T-cell (primary cell): ENCODE measurements around the gene DOK3. TPM values are rescaled to one million over a fixed set of nuclear protein-coding genes. Genes with fewer than 3 reads are reported as not detected.
"Not testable (repeated sequence)": the region's sequence is repeated elsewhere in the genome, so short reads cannot be mapped to it uniquely, and the experiment has no call there.

Source experiments
- ATAC-seq, 4 experiments: fragments of 200-7000 bp in 3 of 4; fragments of 150-1000 bp in 1 of 4; cut with Tn5 transposase; replicated peaks in 1 of 4; 1 replicate in 3 of 4; 2 replicates in 1 of 4; pipeline ENCODE4 v1.10.0; 2021; ENCODE audit warnings: moderate library complexity in 3 of 4, mild to moderate bottlenecking in 2 of 4, moderate number of reproducible peaks in 1 of 4
- CTCF ChIA-PET, 2 donors: fragments of 300-600 bp; sonication (Branson Sonifier 250); formaldehyde crosslinking; loops; one replicate each; lab custom pipeline; 2022; ENCODE audit warnings: antibody characterized with exemption in 2 of 2; lab: Charles Lee
- POLR2A ChIA-PET, 2 donors: fragments of 300-600 bp; sonication (Branson Sonifier 250); formaldehyde crosslinking; loops; one replicate each; lab custom pipeline; 2022; ENCODE audit warnings: antibody characterized with exemption in 2 of 2; lab: Charles Lee
- DNase-seq, 35 experiments: peaks; one replicate each; pipeline versions ENCODE4 v3.0.0 to v3.0.0-alpha.2; 2013 to 2023
- H3K27ac ChIP-seq: one replicate; pipeline ENCODE4 v1.5.1; 2013; ENCODE audit warnings: low read length
- H3K27me3 ChIP-seq, 2 experiments: replicated peaks in 1 of 2; 1 replicate in 1 of 2; 2 replicates in 1 of 2; pipeline versions ENCODE4 v1.6.1 to v1.7.0; 2013; ENCODE audit warnings: low read length in 1 of 2, mixed read lengths in 1 of 2; ENCODE audit not compliant: control insufficient read depth in 2 of 2, insufficient read depth in 2 of 2; ENCODE audit errors: extremely low read depth in 1 of 2
- H3K36me3 ChIP-seq, 2 donors: 1 replicate in 1 of 2; 2 replicates in 1 of 2; pipeline versions ENCODE4 v1.6.1 to v1.7.0; 2013; ENCODE audit warnings: low read length in 1 of 2; ENCODE audit not compliant: control insufficient read depth in 2 of 2, insufficient read depth in 1 of 2; ENCODE audit errors: extremely low read depth in 1 of 2
- H3K4me1 ChIP-seq, 2 experiments: 1 replicate in 1 of 2; 2 replicates in 1 of 2; pipeline versions ENCODE4 v1.6.1 to v1.7.0; 2013; ENCODE audit warnings: low read length in 2 of 2, mixed read lengths in 1 of 2; ENCODE audit not compliant: insufficient read depth in 2 of 2, control insufficient read depth in 1 of 2; ENCODE audit errors: extremely low read depth in 1 of 2
- H3K4me3 ChIP-seq, 2 donors: 1 replicate in 1 of 2; 2 replicates in 1 of 2; pipeline versions ENCODE4 v1.5.1 to v1.7.0; 2013; ENCODE audit warnings: mild to moderate bottlenecking in 2 of 2, low read length in 1 of 2, moderate library complexity in 1 of 2; ENCODE audit not compliant: control insufficient read depth in 1 of 2; ENCODE audit errors: extremely low read depth in 1 of 2
- H3K9me3 ChIP-seq: 2 replicates; pipeline ENCODE4 v1.7.0; 2013
- H3K27ac Mint-ChIP-seq, 2 donors: one replicate each; pipeline ENCODE4 v1.8.0; 2020 to 2021; ENCODE audit warnings: mild to moderate bottlenecking in 2 of 2, mixed read lengths in 2 of 2
- H3K27me3 Mint-ChIP-seq, 2 donors: one replicate each; pipeline ENCODE4 v1.8.0; 2021 to 2022; ENCODE audit warnings: mixed read lengths in 2 of 2
- H3K36me3 Mint-ChIP-seq: one replicate; pipeline ENCODE4 v1.8.0; 2021; ENCODE audit warnings: mixed read lengths
- H3K4me1 Mint-ChIP-seq, 3 donors: one replicate each; pipeline ENCODE4 v1.8.0; 2020 to 2022; ENCODE audit warnings: mixed read lengths in 3 of 3, mild to moderate bottlenecking in 1 of 3
- H3K4me3 Mint-ChIP-seq, 3 donors: one replicate each; pipeline ENCODE4 v1.8.0; 2020 to 2022; ENCODE audit warnings: mild to moderate bottlenecking in 3 of 3, mixed read lengths in 3 of 3, moderate library complexity in 3 of 3
- H3K9me3 Mint-ChIP-seq, 3 donors: one replicate each; pipeline ENCODE4 v1.8.0; 2020 to 2022; ENCODE audit warnings: mixed read lengths in 3 of 3
- WGBS: methylation state at CpG from one replicate; pipeline ENCODE4 v1.1.5; 2013; ENCODE audit warnings: missing lambda C conversion rate; ENCODE audit not compliant: insufficient coverage; 5-methylcytosine and 5-hydroxymethylcytosine counted together
- total RNA-seq, 35 experiments: library from RNA in 6 of 35; stranded (reverse) in 6 of 35; fragments of 120-200 nt in 1 of 35; gene quantifications; one replicate each; pipeline versions ENCODE4 v1.2.1 to v1.2.4 and lab custom pipeline; 2013 to 2026

The DOK3 gene
- total RNA-seq, 5 donors from 2014 or later (not counting 1 experiment from before 2014, with no cell fraction given) = 1.1 to 5.8 (median 4.3) TPM

- H3K4me3 Mint-ChIP-seq = no peak overlapping the region
Observed at GRCh38 chr5:177536386-177536785, 26.8 kb upstream of the DOK3 start.

GRCh38 chr5:177535125-177535524 is 25.5 kb upstream of the DOK3 start:
- H3K4me1 ChIP-seq = no peaks in the 10 kb centered on the region
- Mint-ChIP-seq H3K4me3 (no peak overlapping the region), H3K27me3 (no peaks in the 10 kb centered on the region), H3K4me1 (no peaks in the 10 kb centered on the region), H3K36me3 (peaks cover 43% of the 10 kb centered on the region), H3K27ac (no peak overlapping the region), H3K9me3 (no peaks in the 10 kb centered on the region)
- no peaks in the 10 kb centered on the region for H3K9me3 ChIP-seq
- H3K4me3 ChIP-seq = no peak overlapping the region
- no peaks in the 10 kb centered on the region for H3K27me3 ChIP-seq
- WGBS = 93% methylated on average over 2 of the region's 7 CpGs
- ChIA-PET CTCF (no interaction called here), POLR2A (no interaction called here)
- DNase-seq (no peak), ATAC-seq (no peak)
- peaks cover 33 to 70% of the 10 kb centered on the region in 2 donors for H3K36me3 ChIP-seq
- H3K27ac ChIP-seq = no peak overlapping the region

More at GRCh38 chr5:177536386-177536785, 26.8 kb upstream of the DOK3 start:
- WGBS = 99% methylated on average over 7 of the region's 10 CpGs
- no peaks in the 10 kb centered on the region for H3K27me3 Mint-ChIP-seq
- no peak overlapping the region for H3K27ac Mint-ChIP-seq
- Histone ChIP-seq H3K4me1 (no peaks in the 10 kb centered on the region), H3K9me3 (no peaks in the 10 kb centered on the region), H3K27ac (no peak overlapping the region), H3K4me3 (no peak overlapping the region), H3K36me3 (peaks cover 33 to 60% of the 10 kb centered on the region in 2 donors), H3K27me3 (no peaks in the 10 kb centered on the region)
- CTCF ChIA-PET = interaction anchor here in 1 of 2 donors (0.6 to 0.7 kb wide), 3 partner anchors 9 to 581 kb away, joined by 3 to 4 read pairs (median 3); no protein-coding TSS in a partner anchor
- H3K4me1 Mint-ChIP-seq = peaks cover 4 to 6% (median 4%) of the 10 kb centered on the region in 3 donors
- H3K36me3 Mint-ChIP-seq = peaks cover 39% of the 10 kb centered on the region
- no peak for ATAC-seq
- no peaks in the 10 kb centered on the region for H3K9me3 Mint-ChIP-seq
- POLR2A ChIA-PET = interaction anchor here in 1 of 2 donors (0.6 kb wide), 2 partner anchors 433 to 589 kb away, joined by 4 to 5 read pairs; no protein-coding TSS in a partner anchor
- no peak for DNase-seq

- H3K27ac Mint-ChIP-seq, H3K4me1 Mint-ChIP-seq, H3K9me3 ChIP-seq, ATAC-seq, POLR2A ChIA-PET, DNase-seq, H3K27me3 Mint-ChIP-seq, H3K4me3 ChIP-seq, H3K4me1 ChIP-seq, H3K9me3 Mint-ChIP-seq, H3K4me3 Mint-ChIP-seq, H3K27ac ChIP-seq, H3K27me3 ChIP-seq: not testable (repeated sequence)
- peaks cover 33 to 77% of the 10 kb centered on the region in 2 donors for H3K36me3 ChIP-seq
- 100% methylated on average over 4 of the region's 7 CpGs for WGBS
- peaks cover 48% of the 10 kb centered on the region for H3K36me3 Mint-ChIP-seq
- CTCF ChIA-PET = interaction anchor here in 1 of 2 donors (0.6 kb wide), 1 partner anchor 11 kb away, joined by 3 read pairs; no protein-coding TSS in a partner anchor
Observed at GRCh38 chr5:177534433-177534832, 24.8 kb upstream of the DOK3 start.

GRCh38 chr5:177531209-177531940 is 21.7 kb upstream of the DOK3 start:
- CTCF ChIA-PET = interaction anchor here in 1 of 2 donors (0.5 kb wide), 1 partner anchor 42 kb away, joined by 4 read pairs; no protein-coding TSS in a partner anchor
- Mint-ChIP-seq H3K36me3 (peaks cover 39% of the 10 kb centered on the region), H3K4me3 (peak overlapping the region in 1 of 3 donors; percentile 22), H3K27ac (no peak overlapping the region), H3K27me3 (no peaks in the 10 kb centered on the region), H3K4me1 (no peaks in the 10 kb centered on the region), H3K9me3 (no peaks in the 10 kb centered on the region)
- no peaks in the 10 kb centered on the region for H3K4me1 ChIP-seq
- WGBS = 96% methylated on average over 15 of the region's 27 CpGs
- DNase-seq (no peak), ATAC-seq (no peak)
- H3K9me3 ChIP-seq = no peaks in the 10 kb centered on the region
- no peak overlapping the region for H3K27ac ChIP-seq
- POLR2A ChIA-PET = interaction anchor here in 1 of 2 donors (0.7 kb wide), 1 partner anchor 92 kb away, joined by 5 read pairs; no protein-coding TSS in a partner anchor
- H3K4me3 ChIP-seq = no peak overlapping the region
- H3K27me3 ChIP-seq = no peaks in the 10 kb centered on the region
- peaks cover 18 to 75% of the 10 kb centered on the region in 2 donors for H3K36me3 ChIP-seq

GRCh38 chr5:177530638-177531037 is 21.0 kb upstream of the DOK3 start:
- no peak for ATAC-seq
- ChIA-PET POLR2A (interaction anchor here in 1 of 2 donors (0.7 kb wide), 1 partner anchor 92 kb away, joined by 5 read pairs; no protein-coding TSS in a partner anchor), CTCF (no interaction called here)
- 83% methylated on average over 2 of the region's 3 CpGs for whole genome bisulfite sequencing
- Mint-ChIP-seq H3K4me1 (no peaks in the 10 kb centered on the region), H3K36me3 (peaks cover 40% of the 10 kb centered on the region), H3K4me3 (no peak overlapping the region), H3K9me3 (no peaks in the 10 kb centered on the region), H3K27ac (peak overlapping the region in 1 of 2 donors; percentile 73), H3K27me3 (no peaks in the 10 kb centered on the region)
- no peak overlapping the region for H3K4me3 ChIP-seq
- H3K36me3 ChIP-seq = peaks cover 21 to 76% of the 10 kb centered on the region in 2 donors
- H3K27ac ChIP-seq = no peak overlapping the region
- no peaks in the 10 kb centered on the region for H3K27me3 ChIP-seq
- DNase-seq = no peak
- no peaks in the 10 kb centered on the region for H3K4me1 ChIP-seq
- H3K9me3 ChIP-seq = no peaks in the 10 kb centered on the region

GRCh38 chr5:177529247-177530203 is 19.9 kb upstream of the DOK3 start:
- Histone ChIP-seq H3K4me3 (no peak overlapping the region), H3K4me1 (no peaks in the 10 kb centered on the region), H3K9me3 (no peaks in the 10 kb centered on the region), H3K27me3 (no peaks in the 10 kb centered on the region), H3K36me3 (peaks cover 22 to 80% of the 10 kb centered on the region in 2 donors), H3K27ac (no peak overlapping the region)
- Mint-ChIP-seq H3K4me3 (no peak overlapping the region), H3K36me3 (peaks cover 38% of the 10 kb centered on the region), H3K27ac (peak overlapping the region; percentile 1 to 33), H3K4me1 (no peaks in the 10 kb centered on the region), H3K9me3 (no peaks in the 10 kb centered on the region), H3K27me3 (no peaks in the 10 kb centered on the region)
- ATAC-seq = no peak
- 93% methylated on average over 10 of the region's 12 CpGs for WGBS
- DNase-seq = no peak
- ChIA-PET POLR2A (interaction anchor here in 1 of 2 donors (1.1 kb wide), 1 partner anchor 16 kb away, joined by 8 read pairs; no protein-coding TSS in a partner anchor), CTCF (interaction anchor here in 1 of 2 donors (0.6 kb wide), 1 partner anchor 933 kb away, joined by 3 read pairs; no protein-coding TSS in a partner anchor)
